ENCODE data around the gene DPF3. TPM values are rescaled to one million over a fixed set of nuclear protein-coding genes. Genes with fewer than 3 reads are reported as not detected.

DPF3 gene
- total RNA-seq, 1 donor from 2014 or later = 4.3 TPM

DNA sequence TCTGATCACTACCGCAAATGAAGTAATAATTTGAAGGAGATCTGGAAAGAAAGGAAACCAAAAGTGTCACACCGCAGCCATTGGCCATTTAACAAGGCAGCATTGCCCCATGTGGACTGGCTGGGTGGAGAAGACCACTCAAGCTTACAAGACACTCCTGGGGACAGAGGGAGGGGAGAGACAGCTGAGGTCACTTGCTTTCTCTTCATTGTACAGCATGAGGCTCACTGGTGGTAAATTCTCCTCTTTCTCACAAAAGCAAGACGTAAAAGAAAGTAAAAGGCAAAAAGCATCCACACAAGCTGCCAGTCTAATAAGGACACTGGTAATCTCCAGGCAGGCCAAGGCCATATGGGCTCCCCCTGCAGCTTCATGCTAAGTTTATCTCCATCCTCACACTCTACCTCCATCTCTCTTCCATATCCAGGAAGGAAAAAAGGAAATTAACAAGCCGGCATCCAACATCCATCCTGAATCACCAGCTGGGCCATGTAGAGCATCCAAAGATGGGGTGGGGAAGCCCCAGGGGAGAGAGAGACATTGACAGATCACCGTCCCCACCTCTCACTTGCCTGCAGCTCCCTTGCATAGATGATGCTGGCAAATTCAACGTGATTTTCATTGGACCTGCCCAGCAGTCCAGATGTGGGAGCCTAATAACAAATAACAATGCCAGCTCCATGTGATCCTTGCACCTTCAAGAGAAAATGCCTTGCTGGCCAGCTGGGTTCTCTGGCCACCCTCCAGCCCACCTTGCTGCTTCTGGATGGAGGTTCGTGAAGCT is 100.6 kb downstream of the DPF3 start:
- H3K27ac Mint-ChIP-seq = no peak overlapping the region
- DNase-seq (ENCODE audit: low spot score) = no peak
- intact Hi-C loops (cut with micrococcal nuclease) = no loop called here
- no peak overlapping the region for H3K4me3 Mint-ChIP-seq
- H3K4me1 Mint-ChIP-seq (ENCODE audit: low read depth) = peaks cover 14% of the 10 kb centered on the region
- no peaks in the 10 kb centered on the region for H3K36me3 Mint-ChIP-seq (ENCODE audit: low read depth)
- no peaks in the 10 kb centered on the region for H3K9me3 Mint-ChIP-seq
- peaks cover 5% of the 10 kb centered on the region for H3K27me3 Mint-ChIP-seq (ENCODE audit: insufficient read depth)

GRCh38 chr14:72792051-72792788 is 101.7 kb downstream of the DPF3 start:
- peaks cover 5% of the 10 kb centered on the region for H3K27me3 Mint-ChIP-seq (ENCODE audit: insufficient read depth)
- H3K36me3 Mint-ChIP-seq (ENCODE audit: low read depth) = no peaks in the 10 kb centered on the region
- H3K4me1 Mint-ChIP-seq (ENCODE audit: low read depth) = peaks cover 24% of the 10 kb centered on the region
- no peak for DNase-seq (ENCODE audit: low spot score)
- no peak overlapping the region for H3K27ac Mint-ChIP-seq
- H3K9me3 Mint-ChIP-seq = no peaks in the 10 kb centered on the region
- no peak overlapping the region for H3K4me3 Mint-ChIP-seq
- intact Hi-C loops (cut with micrococcal nuclease) = no loop called here

DNA sequence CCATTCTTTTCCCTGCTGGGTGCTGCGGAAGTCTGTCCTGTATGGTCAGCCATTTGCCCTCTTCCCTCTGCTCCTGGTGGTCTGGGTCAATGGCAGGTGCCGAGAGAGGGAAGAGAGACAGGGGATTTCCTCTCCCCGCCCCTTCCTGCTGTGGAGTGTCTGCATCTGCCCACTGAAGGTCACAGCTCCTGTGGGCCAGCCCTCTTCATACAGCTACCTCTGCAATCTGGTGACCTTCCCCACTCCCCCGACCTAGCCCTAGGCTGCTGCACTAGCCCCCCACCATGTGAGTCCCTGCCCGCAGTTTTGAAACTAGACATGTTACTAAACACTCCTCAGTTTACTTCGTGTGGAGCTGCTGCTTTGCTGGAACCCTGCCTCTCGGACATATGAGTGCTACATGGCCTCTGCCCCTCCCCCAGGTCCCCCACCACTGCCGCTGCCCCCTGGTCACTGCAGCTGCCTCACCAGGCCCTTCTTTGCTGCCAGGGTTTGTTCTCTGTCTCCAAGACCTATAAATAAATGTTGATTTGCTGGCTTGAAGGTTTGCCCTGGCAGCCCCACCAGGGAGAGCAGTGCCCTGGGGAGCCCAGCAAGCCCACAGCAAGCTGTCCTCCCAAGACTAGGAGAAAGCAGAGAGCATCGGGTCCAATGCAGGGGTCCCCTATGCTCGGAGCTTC is 102.9 kb downstream of the DPF3 start:
- intact Hi-C loops (cut with micrococcal nuclease) = no loop called here
- peaks cover 25% of the 10 kb centered on the region for H3K4me1 Mint-ChIP-seq (ENCODE audit: low read depth)
- H3K27ac Mint-ChIP-seq = peak overlapping the region; percentile 40
- no peak for DNase-seq (ENCODE audit: low spot score)
- no peaks in the 10 kb centered on the region for H3K9me3 Mint-ChIP-seq
- no peak overlapping the region for H3K4me3 Mint-ChIP-seq
- H3K27me3 Mint-ChIP-seq (ENCODE audit: insufficient read depth) = peaks cover 5% of the 10 kb centered on the region
- no peaks in the 10 kb centered on the region for H3K36me3 Mint-ChIP-seq (ENCODE audit: low read depth)

GRCh38 chr14:72788972-72789728 is 104.8 kb downstream of the DPF3 start:
- no peaks in the 10 kb centered on the region for H3K9me3 Mint-ChIP-seq

GRCh38 chr14:72788255-72788654 is 105.6 kb downstream of the DPF3 start:
- Mint-ChIP-seq H3K36me3 (ENCODE audit: low read depth) (peaks cover 1% of the 10 kb centered on the region), H3K4me3 (no peak overlapping the region), H3K27me3 (ENCODE audit: insufficient read depth) (peaks cover 2% of the 10 kb centered on the region), H3K27ac (no peak overlapping the region), H3K9me3 (no peaks in the 10 kb centered on the region), H3K4me1 (ENCODE audit: low read depth) (peaks cover 33% of the 10 kb centered on the region)
- intact Hi-C loops (cut with micrococcal nuclease) = no loop called here
- DNase-seq (ENCODE audit: low spot score) = no peak

More at GRCh38 chr14:72788972-72789728, 104.8 kb downstream of the DPF3 start:
- Mint-ChIP-seq H3K27ac (no peak overlapping the region), H3K36me3 (ENCODE audit: low read depth) (peaks cover 1% of the 10 kb centered on the region), H3K4me1 (ENCODE audit: low read depth) (peaks cover 30% of the 10 kb centered on the region), H3K4me3 (no peak overlapping the region), H3K27me3 (ENCODE audit: insufficient read depth) (peaks cover 2% of the 10 kb centered on the region)
- intact Hi-C loops (cut with micrococcal nuclease) = no loop called here
- DNase-seq (ENCODE audit: low spot score) = no peak

- peaks cover 2% of the 10 kb centered on the region for H3K36me3 Mint-ChIP-seq (ENCODE audit: low read depth)
- H3K27ac Mint-ChIP-seq = no peak overlapping the region
- H3K27me3 Mint-ChIP-seq (ENCODE audit: insufficient read depth) = peaks cover 2% of the 10 kb centered on the region
Measured at GRCh38 chr14:72787841-72788240, 106.1 kb downstream of the DPF3 start.

GRCh38 chr14:72786378-72787350 is 107.2 kb downstream of the DPF3 start:
- H3K27me3 Mint-ChIP-seq (ENCODE audit: insufficient read depth) = peaks cover 2% of the 10 kb centered on the region
- DNase-seq (ENCODE audit: low spot score) = no peak
- intact Hi-C loops (cut with micrococcal nuclease) = no loop called here

More at GRCh38 chr14:72787841-72788240, 106.1 kb downstream of the DPF3 start:
- intact Hi-C loops (cut with micrococcal nuclease) = no loop called here
- DNase-seq (ENCODE audit: low spot score) = no peak
- no peaks in the 10 kb centered on the region for H3K9me3 Mint-ChIP-seq
- peaks cover 33% of the 10 kb centered on the region for H3K4me1 Mint-ChIP-seq (ENCODE audit: low read depth)
- no peak overlapping the region for H3K4me3 Mint-ChIP-seq

GRCh38 chr14:72783741-72784140 is 110.2 kb downstream of the DPF3 start:
- Mint-ChIP-seq H3K4me3 (no peak overlapping the region), H3K27ac (no peak overlapping the region), H3K9me3 (peaks cover 1% of the 10 kb centered on the region), H3K36me3 (ENCODE audit: low read depth) (peaks cover 7% of the 10 kb centered on the region), H3K27me3 (ENCODE audit: insufficient read depth) (peaks cover 2% of the 10 kb centered on the region), H3K4me1 (ENCODE audit: low read depth) (peaks cover 22% of the 10 kb centered on the region)
- intact Hi-C loops (cut with micrococcal nuclease) = no loop called here
- DNase-seq (ENCODE audit: low spot score) = no peak

More at GRCh38 chr14:72786378-72787350, 107.2 kb downstream of the DPF3 start:
- Mint-ChIP-seq H3K4me3 (no peak overlapping the region), H3K9me3 (no peaks in the 10 kb centered on the region), H3K4me1 (ENCODE audit: low read depth) (peaks cover 33% of the 10 kb centered on the region), H3K36me3 (ENCODE audit: low read depth) (peaks cover 3% of the 10 kb centered on the region), H3K27ac (no peak overlapping the region)

GRCh38 chr14:72782817-72783216 is 111.1 kb downstream of the DPF3 start:
- peaks cover 5% of the 10 kb centered on the region for H3K9me3 Mint-ChIP-seq
- no peak overlapping the region for H3K27ac Mint-ChIP-seq
- no peak overlapping the region for H3K4me3 Mint-ChIP-seq
- DNase-seq (ENCODE audit: low spot score) = no peak
- H3K36me3 Mint-ChIP-seq (ENCODE audit: low read depth) = peaks cover 7% of the 10 kb centered on the region
- peaks cover 16% of the 10 kb centered on the region for H3K4me1 Mint-ChIP-seq (ENCODE audit: low read depth)
- intact Hi-C loops (cut with micrococcal nuclease) = no loop called here
- peaks cover 2% of the 10 kb centered on the region for H3K27me3 Mint-ChIP-seq (ENCODE audit: insufficient read depth)

DNA sequence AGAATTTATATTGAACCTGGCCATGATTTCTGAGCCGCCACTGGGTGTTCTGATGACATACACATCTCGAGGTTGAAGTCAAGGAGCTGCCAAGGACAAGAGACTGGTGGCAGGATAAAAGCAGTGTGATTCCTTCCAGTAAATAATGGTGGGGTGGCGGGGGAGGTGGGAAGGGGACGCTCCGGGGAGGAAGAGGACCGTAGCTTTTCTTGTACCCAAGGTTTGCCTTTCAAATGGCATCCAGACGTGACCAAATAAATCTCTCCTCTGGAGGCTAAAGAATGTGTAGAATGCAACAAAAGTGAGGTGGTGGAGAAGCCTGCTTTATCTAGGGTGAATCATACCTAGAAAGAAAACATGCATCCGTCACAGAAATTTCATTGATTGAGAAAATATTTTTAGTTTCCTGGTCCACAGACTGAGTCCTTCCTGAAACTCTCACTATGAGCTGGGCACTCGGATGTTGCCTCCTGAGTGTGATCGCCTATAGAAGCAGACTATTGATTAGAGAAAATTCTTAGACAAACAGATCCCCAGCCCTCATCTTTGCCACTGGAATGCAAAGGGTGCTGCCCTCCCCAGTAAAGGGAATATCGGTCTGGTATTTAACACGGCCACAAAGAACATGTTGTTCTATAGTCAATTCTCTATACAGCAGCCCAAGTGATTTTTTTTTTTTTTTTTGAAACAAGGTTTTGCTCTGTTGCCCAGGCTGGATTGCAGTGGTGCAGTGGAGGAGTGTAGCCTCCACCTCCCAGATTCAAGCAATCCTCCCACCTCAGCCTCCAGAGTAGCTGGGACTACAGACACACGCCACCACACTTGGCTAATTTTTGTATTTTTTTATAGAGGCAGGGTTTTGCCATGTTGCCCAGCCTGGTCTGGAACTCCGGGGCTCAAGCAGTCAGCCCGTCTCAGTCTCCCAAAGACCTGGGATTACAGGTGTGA is 112.1 kb downstream of the DPF3 start:
- H3K4me1 Mint-ChIP-seq (ENCODE audit: low read depth) = peaks cover 15% of the 10 kb centered on the region
- peaks cover 15% of the 10 kb centered on the region for H3K9me3 Mint-ChIP-seq
- H3K4me3 Mint-ChIP-seq = no peak overlapping the region
- peaks cover 3% of the 10 kb centered on the region for H3K27me3 Mint-ChIP-seq (ENCODE audit: insufficient read depth)
- DNase-seq (ENCODE audit: low spot score) = no peak
- H3K36me3 Mint-ChIP-seq (ENCODE audit: low read depth) = peaks cover 12% of the 10 kb centered on the region
- intact Hi-C loops (cut with micrococcal nuclease) = no loop called here
- H3K27ac Mint-ChIP-seq = no peak overlapping the region

GRCh38 chr14:72780751-72781150 is 113.2 kb downstream of the DPF3 start:
- peaks cover 3% of the 10 kb centered on the region for H3K27me3 Mint-ChIP-seq (ENCODE audit: insufficient read depth)
- DNase-seq (ENCODE audit: low spot score) = no peak
- no peak overlapping the region for H3K27ac Mint-ChIP-seq
- H3K4me1 Mint-ChIP-seq (ENCODE audit: low read depth) = peaks cover 23% of the 10 kb centered on the region
- intact Hi-C loops (cut with micrococcal nuclease) = no loop called here
- no peak overlapping the region for H3K4me3 Mint-ChIP-seq
- peaks cover 15% of the 10 kb centered on the region for H3K9me3 Mint-ChIP-seq
- peaks cover 14% of the 10 kb centered on the region for H3K36me3 Mint-ChIP-seq (ENCODE audit: low read depth)

Measured in activated T-helper 1 cell treated with anti-CD3 and anti-CD28 coated beads, Interleukin-12 subunit alpha, Interleukin-12 subunit beta, Interleukin-2, Interleukin-4 antibody, amounts not matched to agents 30 ng/mL and 10 ng/mL and 1 ng/mL, durations not matched to agents 14 hours and 24 hours and 36 hours (primary cell).